MG63 (cell line): ENCODE measurements around the gene GALNT17. TPM values are rescaled to one million over a fixed set of nuclear protein-coding genes. Genes with fewer than 3 reads are reported as not detected.

Source experiments
- DNase-seq: peaks from one replicate; pipeline ENCODE4 v3.0.0-alpha.2; 2020
- H3K27me3 ChIP-seq: fragments of 250-450 bp; sonication (Bioruptor Pico); 2 replicates; pipeline ENCODE4 v1.5.1; 2020; ENCODE audit warnings: mild to moderate bottlenecking, moderate library complexity
- H3K36me3 ChIP-seq: fragments of 250-450 bp; sonication (Bioruptor Pico); 2 replicates; pipeline ENCODE4 v1.5.1; 2020; ENCODE audit warnings: mild to moderate bottlenecking, moderate library complexity
- H3K4me3 ChIP-seq: fragments of 250-450 bp; sonication (Bioruptor Pico); 2 replicates; pipeline ENCODE4 v1.5.1; 2020; ENCODE audit warnings: mild to moderate bottlenecking, moderate library complexity
- H3K9me3 ChIP-seq: fragments of 250-450 bp; sonication (Bioruptor Pico); 2 replicates; pipeline ENCODE4 v1.5.1; 2020; ENCODE audit warnings: mild to moderate bottlenecking, moderate library complexity
- total RNA-seq: library from RNA; depleted of rRNA; stranded (reverse); fragments of >200 nt; shearing (Covaris generic); gene quantifications from 2 replicates; pipeline ENCODE4 v1.2.3, GENCODE V29; 2014; ENCODE audit warnings: low replicate concordance

GALNT17 gene
- total RNA-seq, 1 experiment from 2014 or later, result 0.03 TPM

- no peaks in the 10 kb centered on the region for H3K36me3 ChIP-seq
- H3K9me3 ChIP-seq, result no peaks in the 10 kb centered on the region
These were observed 376.0 kb downstream of the GALNT17 start for GRCh38 chr7:71507680-71508602.

DNA sequence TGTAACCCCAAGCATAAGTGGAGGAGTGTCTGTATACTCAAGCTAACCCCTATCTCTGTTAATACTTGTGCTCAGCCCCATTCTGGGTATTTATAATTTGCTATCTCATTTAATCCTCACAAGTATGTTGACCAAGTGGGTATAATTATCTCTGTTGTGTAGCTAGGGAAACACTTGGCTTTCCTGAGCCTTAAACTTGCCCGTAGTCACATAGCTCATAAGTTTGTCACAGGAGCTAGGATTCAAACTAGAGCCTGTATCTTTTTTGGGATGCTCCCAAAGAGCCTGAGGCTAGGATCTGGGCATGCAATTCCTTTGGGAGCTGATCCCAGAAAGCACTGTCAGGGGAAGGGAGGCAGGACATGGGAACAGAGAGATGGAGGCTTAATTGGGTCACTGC, 377.4 kb downstream of the GALNT17 start:
- Histone ChIP-seq H3K9me3 (no peaks in the 10 kb centered on the region), H3K36me3 (no peaks in the 10 kb centered on the region), H3K27me3 (no peaks in the 10 kb centered on the region), H3K4me3 (no peak overlapping the region)
- no peak for DNase-seq

More at GRCh38 chr7:71507680-71508602, 376.0 kb downstream of the GALNT17 start:
- DNase-seq, result no peak
- no peak overlapping the region for H3K4me3 ChIP-seq
- H3K27me3 ChIP-seq, result no peaks in the 10 kb centered on the region

- Histone ChIP-seq H3K9me3 (no peaks in the 10 kb centered on the region), H3K4me3 (no peak overlapping the region), H3K27me3 (no peaks in the 10 kb centered on the region), H3K36me3 (no peaks in the 10 kb centered on the region)
- DNase-seq, result no peak
These were observed 379.4 kb downstream of the GALNT17 start for GRCh38 chr7:71511361-71511807.

GRCh38 chr7:71517940-71518699, 386.2 kb downstream of the GALNT17 start:
- H3K9me3 ChIP-seq, result no peaks in the 10 kb centered on the region
- no peaks in the 10 kb centered on the region for H3K27me3 ChIP-seq
- H3K36me3 ChIP-seq, result no peaks in the 10 kb centered on the region
- H3K4me3 ChIP-seq, result no peak overlapping the region
- no peak for DNase-seq

GRCh38 chr7:71518880-71519279, 386.9 kb downstream of the GALNT17 start:
- Histone ChIP-seq H3K9me3 (no peaks in the 10 kb centered on the region), H3K27me3 (no peaks in the 10 kb centered on the region), H3K4me3 (no peak overlapping the region), H3K36me3 (no peaks in the 10 kb centered on the region)
- no peak for DNase-seq

- Histone ChIP-seq H3K27me3 (no peaks in the 10 kb centered on the region), H3K4me3 (no peak overlapping the region), H3K9me3 (no peaks in the 10 kb centered on the region), H3K36me3 (no peaks in the 10 kb centered on the region)
- peak; percentile 45 for DNase-seq
These were observed 389.6 kb downstream of the GALNT17 start for GRCh38 chr7:71521506-71521905.

- Histone ChIP-seq H3K4me3 (no peak overlapping the region), H3K27me3 (no peaks in the 10 kb centered on the region), H3K9me3 (no peaks in the 10 kb centered on the region), H3K36me3 (no peaks in the 10 kb centered on the region)
- DNase-seq, result no peak
These were observed 394.2 kb downstream of the GALNT17 start for GRCh38 chr7:71526106-71526505.

GRCh38 chr7:71527213-71527612, 395.3 kb downstream of the GALNT17 start:
- Histone ChIP-seq H3K36me3 (no peaks in the 10 kb centered on the region), H3K4me3 (no peak overlapping the region), H3K27me3 (no peaks in the 10 kb centered on the region), H3K9me3 (no peaks in the 10 kb centered on the region)
- no peak for DNase-seq

DNA sequence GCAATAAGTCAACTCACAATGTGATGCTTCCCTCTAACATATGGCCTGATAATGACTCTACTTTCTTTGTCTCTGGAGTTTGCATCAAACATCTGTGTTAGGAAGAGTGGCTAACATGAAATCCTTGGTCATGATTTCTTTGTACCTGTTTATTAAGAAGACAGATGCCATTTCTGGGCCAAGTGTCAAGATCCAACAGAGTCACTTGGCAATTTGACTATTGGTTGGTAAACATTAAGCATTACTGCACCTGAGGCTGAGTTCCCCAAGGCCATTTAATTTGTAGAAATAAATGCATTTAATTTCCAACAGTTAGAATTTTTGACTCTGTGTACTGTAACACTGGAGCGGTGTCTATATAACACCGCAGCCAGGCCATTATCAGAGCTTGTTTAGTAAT, 403.7 kb downstream of the GALNT17 start:
- no peaks in the 10 kb centered on the region for H3K36me3 ChIP-seq
- H3K9me3 ChIP-seq, result no peaks in the 10 kb centered on the region
- no peak overlapping the region for H3K4me3 ChIP-seq
- H3K27me3 ChIP-seq, result no peaks in the 10 kb centered on the region
- no peak for DNase-seq

DNA sequence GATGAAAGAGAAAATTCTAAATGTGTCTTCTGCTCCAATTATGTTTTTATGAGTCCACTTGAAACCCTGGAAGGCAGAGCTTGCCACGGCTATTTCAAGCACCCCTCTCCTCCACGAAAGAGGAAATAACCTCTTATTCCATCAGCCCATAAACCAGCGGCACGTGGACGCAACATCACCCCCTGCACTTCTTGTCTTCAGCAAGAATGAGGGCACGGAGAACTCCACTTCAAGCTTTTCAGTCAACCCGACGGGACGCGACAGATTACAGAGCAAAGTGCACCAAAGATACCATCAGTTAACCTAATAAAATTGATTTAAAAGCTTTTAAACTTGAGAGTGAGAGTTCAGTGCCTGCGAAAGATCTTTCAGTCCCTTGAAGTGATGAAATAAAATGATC, 406.3 kb downstream of the GALNT17 start:
- no peak for DNase-seq
- Histone ChIP-seq H3K36me3 (no peaks in the 10 kb centered on the region), H3K27me3 (no peaks in the 10 kb centered on the region), H3K9me3 (no peaks in the 10 kb centered on the region), H3K4me3 (no peak overlapping the region)

- Histone ChIP-seq H3K36me3 (no peaks in the 10 kb centered on the region), H3K9me3 (no peaks in the 10 kb centered on the region), H3K27me3 (no peaks in the 10 kb centered on the region), H3K4me3 (no peak overlapping the region)
- DNase-seq, result no peak
These were observed 407.7 kb downstream of the GALNT17 start for GRCh38 chr7:71539615-71540014.

DNA sequence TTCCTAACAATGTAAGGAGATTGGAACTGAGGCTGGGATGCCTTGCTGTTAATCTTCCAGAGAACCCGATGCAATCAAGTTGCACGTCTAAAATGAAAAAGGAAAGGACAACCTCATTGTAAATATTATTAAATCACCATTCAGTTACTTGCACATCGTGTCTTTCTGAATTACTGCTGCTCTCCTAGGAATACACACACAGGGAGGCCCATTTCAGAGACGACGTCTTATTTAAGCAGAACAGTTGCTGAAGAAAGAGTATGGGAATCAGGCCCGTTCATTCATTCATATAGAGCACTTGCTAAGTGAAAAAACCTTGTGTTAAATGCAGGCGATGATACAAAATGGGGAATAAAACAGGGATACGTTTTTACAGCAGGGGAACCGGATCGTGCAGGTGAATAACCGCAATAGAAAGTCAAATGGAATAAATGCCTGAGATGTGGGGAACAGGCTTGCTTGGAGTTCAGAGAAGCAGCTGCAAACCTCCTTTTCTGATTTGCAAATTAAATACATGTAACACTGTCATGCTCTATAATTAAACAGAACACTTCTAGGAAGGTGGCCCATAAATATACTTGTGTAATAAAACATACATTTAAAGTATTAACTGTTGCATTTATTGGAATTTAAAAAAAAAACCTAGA, 409.9 kb downstream of the GALNT17 start:
- Histone ChIP-seq H3K36me3 (no peaks in the 10 kb centered on the region), H3K27me3 (no peaks in the 10 kb centered on the region), H3K4me3 (no peak overlapping the region), H3K9me3 (no peaks in the 10 kb centered on the region)
- no peak for DNase-seq

DNA sequence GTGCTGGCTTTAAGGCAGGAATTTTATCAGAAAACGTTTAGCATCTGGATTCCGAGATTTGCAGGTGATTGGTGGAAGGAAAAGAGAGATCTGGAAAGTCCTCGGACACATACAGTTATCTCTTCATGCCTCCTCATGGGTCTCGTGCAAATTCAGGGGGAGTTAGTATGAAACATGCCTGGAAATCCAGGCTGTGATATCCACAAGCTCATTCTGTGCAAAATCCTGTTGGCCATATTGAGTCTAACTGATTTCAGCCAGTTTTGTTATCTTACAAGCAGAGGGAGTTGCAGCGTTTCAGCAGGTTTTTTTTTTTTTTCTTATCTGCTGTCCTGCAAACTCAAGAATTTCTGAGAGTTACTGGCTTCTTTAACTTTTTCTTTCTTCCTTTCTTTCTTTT, 411.5 kb downstream of the GALNT17 start:
- Histone ChIP-seq H3K9me3 (no peaks in the 10 kb centered on the region), H3K36me3 (no peaks in the 10 kb centered on the region), H3K27me3 (no peaks in the 10 kb centered on the region), H3K4me3 (no peak overlapping the region)
- no peak for DNase-seq

DNA sequence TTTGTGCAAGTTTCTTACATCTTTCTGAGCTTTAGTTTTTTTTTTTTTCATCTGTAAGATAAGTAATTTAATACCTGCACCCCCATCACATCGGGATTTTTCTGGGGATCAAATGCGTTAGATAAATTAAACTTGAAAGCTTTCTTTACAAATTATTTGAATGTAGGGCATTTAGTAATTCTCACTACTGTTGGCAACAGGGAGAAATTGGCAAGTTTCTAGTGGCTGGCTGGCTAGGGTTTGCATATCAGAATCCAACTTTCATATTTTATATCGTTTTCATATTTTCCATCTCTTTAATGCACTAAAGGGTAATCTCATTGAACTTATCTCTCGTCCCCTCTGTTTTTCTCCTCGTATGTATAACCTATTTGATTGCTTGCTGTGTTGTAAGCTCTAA, 412.9 kb downstream of the GALNT17 start:
- Histone ChIP-seq H3K36me3 (no peaks in the 10 kb centered on the region), H3K4me3 (no peak overlapping the region), H3K27me3 (no peaks in the 10 kb centered on the region), H3K9me3 (no peaks in the 10 kb centered on the region)
- no peak for DNase-seq

GRCh38 chr7:71547426-71547825, 415.5 kb downstream of the GALNT17 start:
- DNase-seq, result no peak
- Histone ChIP-seq H3K36me3 (no peaks in the 10 kb centered on the region), H3K27me3 (no peaks in the 10 kb centered on the region), H3K9me3 (no peaks in the 10 kb centered on the region), H3K4me3 (no peak overlapping the region)

GRCh38 chr7:71548746-71549145, 416.8 kb downstream of the GALNT17 start:
- DNase-seq, result peak; percentile 10
- Histone ChIP-seq H3K36me3 (no peaks in the 10 kb centered on the region), H3K27me3 (no peaks in the 10 kb centered on the region), H3K4me3 (no peak overlapping the region), H3K9me3 (no peaks in the 10 kb centered on the region)

GRCh38 chr7:71553306-71553705, 421.4 kb downstream of the GALNT17 start:
- Histone ChIP-seq H3K4me3 (no peak overlapping the region), H3K9me3 (no peaks in the 10 kb centered on the region), H3K36me3 (no peaks in the 10 kb centered on the region), H3K27me3 (no peaks in the 10 kb centered on the region)
- DNase-seq, result no peak
